Panc1 (cell line): ENCODE data around the gene DCBLD1. TPM values are rescaled to one million over a fixed set of nuclear protein-coding genes. Genes with fewer than 3 reads are reported as not detected.
A peak's percentile ranks its signal among the peaks of the same experiment; 100 is the strongest.

Experiments used
- ATAC-seq: fragments of 200-7000 bp; cut with Tn5 transposase; 2 replicates; pipeline ENCODE4 v1.9.1; 2020; ENCODE audit warnings: mild to moderate bottlenecking, moderate library complexity
- BruUV-seq: library from RNA; stranded (reverse); fragments of 400-500 nt; replicated peaks from 2 replicates; lab custom pipeline; 2021; lab: Mats Ljungman, UMichigan
- CTCF ChIA-PET: fragments of 300-600 bp; sonication (Branson Sonifier 250); formaldehyde crosslinking; loops from one replicate; lab custom pipeline; 2022; ENCODE audit warnings: antibody characterized with exemption; lab: Charles Lee
- POLR2A ChIA-PET: fragments of 300-600 bp; sonication (Branson Sonifier 250); formaldehyde crosslinking; loops from one replicate; lab custom pipeline; 2022; ENCODE audit warnings: antibody characterized with exemption; lab: Charles Lee
- DNase-seq: peaks from one replicate; pipeline ENCODE4 v3.0.0-alpha.2; 2010; ENCODE audit warnings: low read depth, low spot score
- H3K27ac ChIP-seq: 2 replicates; pipeline ENCODE4 v1.5.1; 2011; ENCODE audit warnings: mild to moderate bottlenecking, low read length, inconsistent platforms
- H3K27me3 ChIP-seq: fragments of 200-500 bp; sonication (Bioruptor generic); 2 replicates; pipeline ENCODE4 v1.6.0; 2014; ENCODE audit warnings: low read length, inconsistent platforms; ENCODE audit not compliant: control insufficient read depth, insufficient read depth
- H3K36me3 ChIP-seq: fragments of 200-500 bp; sonication (Bioruptor generic); 2 replicates; pipeline ENCODE4 v1.5.1; 2014; ENCODE audit warnings: inconsistent platforms, mild to moderate bottlenecking, low read length, moderate library complexity; ENCODE audit not compliant: control insufficient read depth, insufficient read depth
- H3K4me1 ChIP-seq: 2 replicates; pipeline ENCODE4 v1.5.1; 2011; ENCODE audit warnings: inconsistent platforms, mild to moderate bottlenecking, low read length, moderate library complexity; ENCODE audit not compliant: control insufficient read depth, insufficient read depth
- H3K4me3 ChIP-seq, 2 experiments: 2 replicates each; pipeline ENCODE4 v1.5.1; 2011 to 2012; ENCODE audit warnings: low read depth in 2 of 2, low read length in 2 of 2, mild to moderate bottlenecking in 2 of 2, inconsistent platforms in 1 of 2, moderate library complexity in 1 of 2
- H3K9me3 ChIP-seq: fragments of 200-500 bp; sonication (Bioruptor generic); 2 replicates; pipeline ENCODE4 v1.5.1; 2014; ENCODE audit warnings: low read depth, mild to moderate bottlenecking, inconsistent platforms, low read length, moderate library complexity; ENCODE audit not compliant: control insufficient read depth, insufficient read depth
- CTCF ChIP-seq: fragments of 450-650 bp; IDR thresholded peaks from 2 replicates; pipeline ENCODE4 v1.5.1; 2017; ENCODE audit warnings: mild to moderate bottlenecking
- POLR2AphosphoS5 ChIP-seq: IDR thresholded peaks from 2 replicates; pipeline ENCODE4 v1.6.1; 2012; ENCODE audit warnings: mild to moderate bottlenecking, low read depth, low read length, moderate library complexity
- SIN3A ChIP-seq: IDR thresholded peaks from 2 replicates; pipeline ENCODE4 v1.6.1; 2012; ENCODE audit warnings: low read depth, mild to moderate bottlenecking, low read length, moderate library complexity, borderline replicate concordance; ENCODE audit not compliant: insufficient read depth
- TCF7L2 ChIP-seq: IDR thresholded peaks from 2 replicates; pipeline ENCODE4 v1.6.1; 2011; ENCODE audit warnings: mild to moderate bottlenecking, low read depth, low read length, inconsistent platforms
- in situ Hi-C: cut with HindIII; loops from 2 replicates; pipeline ENCODE4 v1.10.0; 2016; ENCODE audit warnings: low sequenced_read_pairs, low pct_unique_long_range_greater_than_20kb
- intact Hi-C: fragments of 100-400 bp; cut with micrococcal nuclease; formaldehyde crosslinking; loops from one replicate; pipeline ENCODE4 v1.10.0; 2022; ENCODE audit not compliant: unreplicated experiment
- total RNA-seq: library from RNA; stranded (reverse); gene quantifications from one replicate; pipeline ENCODE4 v1.2.1, GENCODE V29; 2021; ENCODE audit not compliant: unreplicated experiment
- TF ChIP-seq, protein P1 (sequence below), 2 experiments: IDR thresholded peaks; 2 replicates each; pipeline ENCODE4 v1.6.1; 2011 to 2012; ENCODE audit warnings: low read depth in 2 of 2, control low read depth in 1 of 2, low read length in 1 of 2, mild to moderate bottlenecking in 1 of 2, moderate library complexity in 1 of 2; ENCODE audit not compliant: insufficient read depth in 1 of 2

DCBLD1 gene
- total RNA-seq, 1 experiment from 2014 or later: 29.0 TPM

- H3K27me3 ChIP-seq: no peaks in the 10 kb centered on the region
- H3K9me3 ChIP-seq: no peaks in the 10 kb centered on the region
- intact Hi-C loops (loop anchor here (5.0 kb wide), 1 partner anchor 57 kb away; no protein-coding TSS in a partner anchor), in situ Hi-C loops (no loop called here)
- CTCF ChIA-PET: interaction anchor here (1.2 kb wide), 1 partner anchor 99 kb away, joined by 9 read pairs; no protein-coding TSS in a partner anchor
- H3K27ac ChIP-seq: peak overlapping the region; percentile 95
- BruUV-seq: no TSS peak
- TF ChIP-seq SIN3A (no peak), TCF7L2 (peak; percentile 98), POLR2AphosphoS5 (peak; percentile 87), CTCF (no peak)
- TF ChIP-seq, protein P1, sequence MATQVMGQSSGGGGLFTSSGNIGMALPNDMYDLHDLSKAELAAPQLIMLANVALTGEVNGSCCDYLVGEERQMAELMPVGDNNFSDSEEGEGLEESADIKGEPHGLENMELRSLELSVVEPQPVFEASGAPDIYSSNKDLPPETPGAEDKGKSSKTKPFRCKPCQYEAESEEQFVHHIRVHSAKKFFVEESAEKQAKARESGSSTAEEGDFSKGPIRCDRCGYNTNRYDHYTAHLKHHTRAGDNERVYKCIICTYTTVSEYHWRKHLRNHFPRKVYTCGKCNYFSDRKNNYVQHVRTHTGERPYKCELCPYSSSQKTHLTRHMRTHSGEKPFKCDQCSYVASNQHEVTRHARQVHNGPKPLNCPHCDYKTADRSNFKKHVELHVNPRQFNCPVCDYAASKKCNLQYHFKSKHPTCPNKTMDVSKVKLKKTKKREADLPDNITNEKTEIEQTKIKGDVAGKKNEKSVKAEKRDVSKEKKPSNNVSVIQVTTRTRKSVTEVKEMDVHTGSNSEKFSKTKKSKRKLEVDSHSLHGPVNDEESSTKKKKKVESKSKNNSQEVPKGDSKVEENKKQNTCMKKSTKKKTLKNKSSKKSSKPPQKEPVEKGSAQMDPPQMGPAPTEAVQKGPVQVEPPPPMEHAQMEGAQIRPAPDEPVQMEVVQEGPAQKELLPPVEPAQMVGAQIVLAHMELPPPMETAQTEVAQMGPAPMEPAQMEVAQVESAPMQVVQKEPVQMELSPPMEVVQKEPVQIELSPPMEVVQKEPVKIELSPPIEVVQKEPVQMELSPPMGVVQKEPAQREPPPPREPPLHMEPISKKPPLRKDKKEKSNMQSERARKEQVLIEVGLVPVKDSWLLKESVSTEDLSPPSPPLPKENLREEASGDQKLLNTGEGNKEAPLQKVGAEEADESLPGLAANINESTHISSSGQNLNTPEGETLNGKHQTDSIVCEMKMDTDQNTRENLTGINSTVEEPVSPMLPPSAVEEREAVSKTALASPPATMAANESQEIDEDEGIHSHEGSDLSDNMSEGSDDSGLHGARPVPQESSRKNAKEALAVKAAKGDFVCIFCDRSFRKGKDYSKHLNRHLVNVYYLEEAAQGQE (IDR thresholded peaks at IDR 0.05; ENCODE audit: insufficient read depth in 1 of 2, low read depth in 2 of 2, low read length in 1 of 2): 0 out of 4 replicates have a peak, but pooled peaks of 1 of the 2 experiments have one; percentile 40
- peaks cover 61% of the 10 kb centered on the region for H3K4me1 ChIP-seq
- ATAC-seq: peak; percentile 87
- POLR2A ChIA-PET: interaction anchor here (0.5 kb wide), 1 partner anchor 66 kb away, joined by 5 read pairs; no protein-coding TSS in a partner anchor
- DNase-seq: no peak
- no peaks in the 10 kb centered on the region for H3K36me3 ChIP-seq
- peak overlapping the region in 1 of 2 experiments; percentile 10; a peak in 2 of 4 replicates for H3K4me3 ChIP-seq
Observed at GRCh38 chr6:117548797-117549301, 66.4 kb downstream of the DCBLD1 start.

GRCh38 chr6:117549611-117550010 is 67.1 kb downstream of the DCBLD1 start:
- POLR2A ChIA-PET: no interaction called here
- H3K36me3 ChIP-seq: no peaks in the 10 kb centered on the region
- ATAC-seq (no peak), DNase-seq (no peak)
- intact Hi-C loops (loop anchor here (5.0 kb wide), 1 partner anchor 57 kb away; no protein-coding TSS in a partner anchor), in situ Hi-C loops (no loop called here)
- H3K9me3 ChIP-seq: no peaks in the 10 kb centered on the region
- TF ChIP-seq POLR2AphosphoS5 (no peak), CTCF (no peak; the same call in 1 of the 2 replicates), TCF7L2 (no peak), SIN3A (no peak)
- TF ChIP-seq, protein P1 (IDR thresholded peaks at IDR 0.05; ENCODE audit: insufficient read depth in 1 of 2, low read depth in 2 of 2, low read length in 1 of 2): no peak
- H3K27me3 ChIP-seq: no peaks in the 10 kb centered on the region
- no peak overlapping the region for H3K4me3 ChIP-seq
- CTCF ChIA-PET: no interaction called here
- H3K4me1 ChIP-seq: peaks cover 57% of the 10 kb centered on the region
- peak overlapping the region; percentile 95 for H3K27ac ChIP-seq
- no TSS peak for BruUV-seq
